HepG2 (cell line): ENCODE measurements around the gene LAX1.

ENCODE experiments used
- CENPX ChIP-seq: sonication (generic); formaldehyde crosslinking; IDR thresholded peaks from 2 replicates; pipeline ENCODE4 v1.9.0; 2021; ENCODE audit warnings: mild to moderate bottlenecking, missing genetic modification reagents, moderate library complexity
- EP300 ChIP-seq, 3 experiments: sonication (generic) in 1 of 3; formaldehyde crosslinking in 1 of 3; IDR thresholded peaks; 2 replicates each; pipeline versions ENCODE4 v1.5.1 to v1.6.1; 2011 to 2020; ENCODE audit warnings: low read depth in 2 of 3, low read length in 2 of 3, borderline replicate concordance in 1 of 3, improper control_type of control experiment in 1 of 3, mild to moderate bottlenecking in 1 of 3, missing genetic modification reagents in 1 of 3, moderate library complexity in 1 of 3
- EZH2 ChIP-seq: conservative IDR thresholded peaks from 2 replicates; pipeline ENCODE4 v1.6.1; 2012; ENCODE audit warnings: mild to moderate bottlenecking, low read depth, low read length, moderate library complexity
- HMG20A ChIP-seq: IDR thresholded peaks from 2 replicates; pipeline ENCODE4 v1.6.1; 2016; ENCODE audit warnings: borderline replicate concordance
- JUN ChIP-seq: sonication (generic); formaldehyde crosslinking; IDR thresholded peaks from 2 replicates; pipeline ENCODE4 v1.4.0; 2020; ENCODE audit warnings: mild to moderate bottlenecking, missing genetic modification reagents
- LCORL ChIP-seq, 2 experiments: fragments of 450-650 bp in 1 of 2; sonication (generic) in 1 of 2; formaldehyde crosslinking in 1 of 2; IDR thresholded peaks; 2 replicates each; pipeline versions ENCODE4 v1.5.0 to v1.6.1; 2017 to 2020; ENCODE audit warnings: antibody characterized with exemption in 1 of 2, missing genetic modification reagents in 1 of 2
- SKIL ChIP-seq: sonication (generic); formaldehyde crosslinking; IDR thresholded peaks from 2 replicates; pipeline ENCODE4 v1.8.0; 2022; ENCODE audit warnings: missing genetic modification reagents, mild to moderate bottlenecking, moderate library complexity, borderline replicate concordance
- ZMYM3 ChIP-seq: sonication (generic); formaldehyde crosslinking; IDR thresholded peaks from 2 replicates; pipeline ENCODE4 v1.5.1; 2020; ENCODE audit warnings: mild to moderate bottlenecking, missing genetic modification reagents
- ZNF234 ChIP-seq: sonication (generic); formaldehyde crosslinking; conservative IDR thresholded peaks from 2 replicates; pipeline ENCODE4 v1.5.1; 2020; ENCODE audit warnings: mild to moderate bottlenecking, missing genetic modification reagents
- ZNF768 ChIP-seq: sonication (generic); formaldehyde crosslinking; IDR thresholded peaks from 2 replicates; pipeline ENCODE4 v1.4.0; 2020; ENCODE audit warnings: missing genetic modification reagents

- TF ChIP-seq SKIL (CRISPR knock-in tag) (no peak), ZNF768 (CRISPR knock-in tag) (no peak), LCORL (IDR thresholded peaks at IDR 0.05) (no peak), LCORL (CRISPR knock-in tag; IDR thresholded peaks at IDR 0.05) (no peak), JUN (no peak), HMG20A (no peak), EP300 (IDR thresholded peaks at IDR 0.05; ENCODE audit: low read depth in 2 of 2, low read length in 2 of 2) (no peak), EP300 (CRISPR knock-in tag; IDR thresholded peaks at IDR 0.05; ENCODE audit: borderline replicate concordance) (no peak), ZMYM3 (CRISPR knock-in tag) (no peak), EZH2 (no peak), ZNF234 (CRISPR knock-in tag) (no peak), CENPX (CRISPR knock-in tag) (no peak)
Measured at GRCh38 chr1:203717120-203717519, 47.9 kb upstream of the LAX1 start.
